ENCODE results near the gene RGL1.

Gene RGL1

DNA sequence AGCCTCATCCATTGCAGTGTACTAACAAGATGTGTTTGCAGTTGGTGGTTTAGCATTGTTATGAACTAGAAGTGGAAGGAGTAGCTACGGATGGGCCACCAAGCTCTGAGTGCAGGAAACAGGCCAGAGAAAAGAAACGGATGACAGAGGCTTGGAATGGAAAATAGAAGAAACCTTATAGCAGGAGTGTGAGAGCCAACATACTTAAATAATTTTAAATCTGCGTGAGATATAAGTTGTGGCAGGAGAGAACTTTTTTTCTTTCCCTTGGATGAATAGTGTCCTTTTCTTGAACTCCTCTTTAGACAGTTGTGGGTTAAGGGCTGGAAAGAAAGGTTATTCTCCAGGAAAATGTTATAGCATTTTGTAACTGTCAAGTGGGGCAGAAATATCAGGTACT, 54.2 kb downstream of the RGL1 start:
- Histone ChIP-seq H3K36me3 (replicated peaks) (no peaks in the 10 kb centered on the region), H3K27me3 (replicated peaks) (no peaks in the 10 kb centered on the region), H3K4me3 (ENCODE audit: low read depth, low read length) (no peak overlapping the region), H3K27ac (no peak overlapping the region)
- no peak for DNase-seq
- in situ Hi-C loops (cut with HindIII; ENCODE audit: low pct_ligation_motif_present, low sequenced_read_pairs): no loop called here
- TF ChIP-seq, protein P1, sequence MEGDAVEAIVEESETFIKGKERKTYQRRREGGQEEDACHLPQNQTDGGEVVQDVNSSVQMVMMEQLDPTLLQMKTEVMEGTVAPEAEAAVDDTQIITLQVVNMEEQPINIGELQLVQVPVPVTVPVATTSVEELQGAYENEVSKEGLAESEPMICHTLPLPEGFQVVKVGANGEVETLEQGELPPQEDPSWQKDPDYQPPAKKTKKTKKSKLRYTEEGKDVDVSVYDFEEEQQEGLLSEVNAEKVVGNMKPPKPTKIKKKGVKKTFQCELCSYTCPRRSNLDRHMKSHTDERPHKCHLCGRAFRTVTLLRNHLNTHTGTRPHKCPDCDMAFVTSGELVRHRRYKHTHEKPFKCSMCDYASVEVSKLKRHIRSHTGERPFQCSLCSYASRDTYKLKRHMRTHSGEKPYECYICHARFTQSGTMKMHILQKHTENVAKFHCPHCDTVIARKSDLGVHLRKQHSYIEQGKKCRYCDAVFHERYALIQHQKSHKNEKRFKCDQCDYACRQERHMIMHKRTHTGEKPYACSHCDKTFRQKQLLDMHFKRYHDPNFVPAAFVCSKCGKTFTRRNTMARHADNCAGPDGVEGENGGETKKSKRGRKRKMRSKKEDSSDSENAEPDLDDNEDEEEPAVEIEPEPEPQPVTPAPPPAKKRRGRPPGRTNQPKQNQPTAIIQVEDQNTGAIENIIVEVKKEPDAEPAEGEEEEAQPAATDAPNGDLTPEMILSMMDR (IDR thresholded peaks at IDR 0.05; ENCODE audit: low read depth, low read length, missing control alignments): no peak

DNA sequence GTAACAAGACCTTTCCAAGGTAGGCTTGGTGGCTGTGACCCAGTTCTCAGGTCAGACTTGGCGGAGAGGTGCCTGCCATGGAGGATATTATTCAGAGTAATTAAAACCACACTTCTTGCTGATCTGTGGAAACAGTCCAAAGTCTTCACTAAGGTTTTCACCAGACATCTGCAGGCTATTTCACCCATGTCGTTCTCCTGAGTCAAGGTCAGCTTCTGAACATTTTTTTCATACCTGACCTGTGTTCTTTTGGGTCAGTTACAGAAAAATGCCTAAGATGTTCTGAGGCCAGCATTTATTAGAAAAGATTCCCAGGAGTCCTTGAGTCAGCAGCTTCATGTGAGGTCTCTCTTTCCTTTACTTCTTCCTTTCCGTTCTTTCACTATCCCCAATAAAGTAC, 54.9 kb downstream of the RGL1 start:
- in situ Hi-C loops (cut with HindIII; ENCODE audit: low pct_ligation_motif_present, low sequenced_read_pairs): no loop called here
- no peak overlapping the region for H3K27ac ChIP-seq
- TF ChIP-seq, protein P1 (IDR thresholded peaks at IDR 0.05; ENCODE audit: low read depth, low read length, missing control alignments): no peak
- H3K36me3 ChIP-seq (replicated peaks): no peaks in the 10 kb centered on the region
- DNase-seq: no peak
- H3K4me3 ChIP-seq (ENCODE audit: low read depth, low read length): no peak overlapping the region
- no peaks in the 10 kb centered on the region for H3K27me3 ChIP-seq (replicated peaks)

DNA sequence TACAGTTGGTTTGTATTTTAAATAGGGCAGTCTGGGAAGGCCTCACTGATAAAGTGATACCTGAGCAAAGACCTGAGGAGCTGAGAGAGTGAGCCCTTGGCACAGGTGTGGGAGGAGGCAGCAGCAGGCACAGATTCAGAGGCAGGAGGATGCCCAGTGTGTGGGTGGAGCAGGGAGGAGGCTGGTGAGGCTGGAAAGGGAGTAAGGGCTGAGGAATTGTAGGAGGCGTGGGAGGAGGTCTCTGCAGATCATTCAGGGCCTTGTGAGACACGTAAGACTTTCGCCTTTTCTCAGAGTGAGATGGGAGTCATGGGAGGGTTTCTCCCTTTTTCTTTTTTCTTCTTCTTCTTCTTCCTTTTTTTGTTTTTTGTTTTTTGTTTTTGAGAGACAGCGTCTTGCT, 58.0 kb downstream of the RGL1 start:
- no peaks in the 10 kb centered on the region for H3K36me3 ChIP-seq (replicated peaks)
- in situ Hi-C loops (cut with HindIII; ENCODE audit: low pct_ligation_motif_present, low sequenced_read_pairs): no loop called here
- no peak overlapping the region for H3K27ac ChIP-seq
- no peaks in the 10 kb centered on the region for H3K27me3 ChIP-seq (replicated peaks)
- no peak for DNase-seq
- TF ChIP-seq, protein P1 (IDR thresholded peaks at IDR 0.05; ENCODE audit: low read depth, low read length, missing control alignments): no peak
- H3K4me3 ChIP-seq (ENCODE audit: low read depth, low read length): no peak overlapping the region

DNA sequence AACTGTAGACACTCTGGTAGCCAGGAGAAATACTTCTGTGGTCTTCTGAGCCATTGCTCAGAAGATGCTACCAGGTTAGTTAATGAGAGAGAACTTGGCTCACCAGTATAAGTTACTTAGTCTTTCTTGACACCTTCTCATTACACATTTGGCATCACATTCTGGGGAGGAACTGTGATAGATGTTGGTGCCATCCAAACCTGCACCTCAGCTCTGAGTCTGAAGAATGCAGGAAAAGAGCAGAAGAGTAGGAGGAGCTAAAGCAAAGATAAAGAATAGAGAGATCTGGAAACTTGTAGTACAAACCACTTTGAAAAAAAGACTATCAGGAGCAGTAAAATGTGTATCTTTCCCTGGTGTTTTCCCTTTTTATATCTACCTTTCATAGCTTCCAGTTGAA, 58.9 kb downstream of the RGL1 start:
- in situ Hi-C loops (cut with HindIII; ENCODE audit: low pct_ligation_motif_present, low sequenced_read_pairs): no loop called here
- no peaks in the 10 kb centered on the region for H3K36me3 ChIP-seq (replicated peaks)
- TF ChIP-seq, protein P1 (IDR thresholded peaks at IDR 0.05; ENCODE audit: low read depth, low read length, missing control alignments): no peak
- no peaks in the 10 kb centered on the region for H3K27me3 ChIP-seq (replicated peaks)
- H3K4me3 ChIP-seq (ENCODE audit: low read depth, low read length): no peak overlapping the region
- H3K27ac ChIP-seq: no peak overlapping the region
- DNase-seq: no peak

DNA sequence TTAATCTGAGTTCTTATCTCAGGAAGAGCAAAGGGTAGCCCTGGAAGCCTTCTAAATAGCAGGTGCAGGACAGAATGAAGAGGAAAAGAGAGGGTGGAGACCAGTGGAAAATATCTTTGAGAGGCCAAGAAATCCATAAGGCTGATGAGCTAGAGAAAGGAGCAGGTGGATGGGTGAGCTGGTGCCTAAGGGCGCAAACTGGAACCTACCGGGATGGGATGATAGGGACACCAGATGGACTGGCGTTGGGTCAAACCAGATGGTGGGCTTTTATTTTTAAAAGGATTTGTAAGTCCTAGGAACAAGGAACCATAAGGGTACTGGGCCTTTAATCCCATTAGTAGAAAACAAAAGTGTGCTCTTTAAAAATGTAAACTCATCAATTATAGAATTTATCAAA, 59.7 kb downstream of the RGL1 start:
- Histone ChIP-seq H3K27me3 (replicated peaks) (no peaks in the 10 kb centered on the region), H3K4me3 (ENCODE audit: low read depth, low read length) (no peak overlapping the region), H3K36me3 (replicated peaks) (no peaks in the 10 kb centered on the region), H3K27ac (no peak overlapping the region)
- no peak for DNase-seq
- TF ChIP-seq, protein P1 (IDR thresholded peaks at IDR 0.05; ENCODE audit: low read depth, low read length, missing control alignments): no peak
- in situ Hi-C loops (cut with HindIII; ENCODE audit: low pct_ligation_motif_present, low sequenced_read_pairs): no loop called here

DNA sequence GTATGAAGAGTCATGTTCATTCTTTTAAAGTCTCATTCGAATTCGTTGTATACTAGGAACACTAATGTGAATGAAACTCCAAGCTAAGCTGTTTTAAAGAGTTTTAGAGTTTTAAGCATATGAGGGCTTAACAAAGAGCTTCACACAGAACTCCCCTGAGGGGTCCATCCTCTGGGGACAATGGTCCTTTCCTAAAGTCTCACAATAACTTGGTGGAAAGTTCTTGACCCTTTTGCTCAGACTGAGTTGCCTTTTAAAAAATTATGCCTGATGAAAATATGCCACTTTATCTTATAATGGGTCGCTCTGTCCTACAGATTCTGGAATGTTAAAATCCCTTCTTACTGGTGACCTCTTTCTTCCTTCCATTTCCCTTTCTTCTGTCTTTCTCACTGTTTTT, 64.3 kb downstream of the RGL1 start:
- in situ Hi-C loops (cut with HindIII; ENCODE audit: low pct_ligation_motif_present, low sequenced_read_pairs): no loop called here
- H3K36me3 ChIP-seq (replicated peaks): no peaks in the 10 kb centered on the region
- no peak overlapping the region for H3K27ac ChIP-seq
- no peak overlapping the region for H3K4me3 ChIP-seq (ENCODE audit: low read depth, low read length)
- TF ChIP-seq, protein P1 (IDR thresholded peaks at IDR 0.05; ENCODE audit: low read depth, low read length, missing control alignments): no peak
- DNase-seq: no peak
- H3K27me3 ChIP-seq (replicated peaks): no peaks in the 10 kb centered on the region
